WERI-Rb-1 (cell line): Measurements from ENCODE around the gene SYT14.

Experiments
- DNase-seq: peaks from one replicate; pipeline ENCODE4 v3.0.0-alpha.2; 2020
- H3K27ac ChIP-seq: fragments of 250-450 bp; sonication (Bioruptor Pico); 2 replicates; pipeline ENCODE4 v1.5.1; 2020; ENCODE audit warnings: mild to moderate bottlenecking, moderate library complexity
- H3K27me3 ChIP-seq: fragments of 250-450 bp; sonication (Bioruptor Pico); 2 replicates; pipeline ENCODE4 v1.5.1; 2021; ENCODE audit warnings: mild to moderate bottlenecking, low read depth, moderate library complexity; ENCODE audit not compliant: insufficient read depth, severe bottlenecking
- H3K36me3 ChIP-seq: fragments of 250-450 bp; sonication (Bioruptor Pico); 2 replicates; pipeline ENCODE4 v1.5.1; 2020; ENCODE audit warnings: mild to moderate bottlenecking, moderate library complexity
- H3K4me3 ChIP-seq: 2 replicates; pipeline ENCODE4 v1.5.1; 2011; ENCODE audit warnings: low read depth, mild to moderate bottlenecking, control low read depth, low read length
- H3K9me3 ChIP-seq: fragments of 250-450 bp; sonication (Bioruptor Pico); 2 replicates; pipeline ENCODE4 v1.5.1; 2021; ENCODE audit warnings: mild to moderate bottlenecking, moderate library complexity; ENCODE audit not compliant: severe bottlenecking
- TF ChIP-seq, protein P1 (sequence below): IDR thresholded peaks from 2 replicates; pipeline ENCODE4 v1.5.1; 2011; ENCODE audit warnings: low read depth, mild to moderate bottlenecking, control low read depth, inconsistent platforms, low read length

The SYT14 gene

DNA sequence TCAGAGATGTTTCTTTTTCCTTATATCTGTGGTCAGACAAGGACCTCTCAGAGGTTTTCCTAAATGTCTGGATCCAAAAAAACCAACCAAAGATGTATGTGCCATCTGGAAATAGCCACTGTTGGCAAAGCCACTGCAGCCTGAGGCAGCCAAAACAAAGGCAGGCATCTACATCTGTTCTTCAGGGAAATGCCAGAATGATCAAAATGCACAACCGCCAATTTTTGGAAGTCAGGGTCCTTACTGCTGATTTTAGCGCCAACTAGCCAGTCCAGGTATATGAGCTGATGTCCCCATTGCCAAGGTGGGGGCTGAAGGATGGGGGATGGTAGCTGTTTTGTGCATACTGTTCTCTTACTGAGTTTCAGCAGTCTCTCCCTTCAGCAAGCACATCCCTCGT lies 45.9 kb downstream of the SYT14 start:
- Histone ChIP-seq H3K27me3 (no peaks in the 10 kb centered on the region), H3K27ac (no peak overlapping the region), H3K36me3 (no peaks in the 10 kb centered on the region), H3K4me3 (no peak overlapping the region), H3K9me3 (no peaks in the 10 kb centered on the region)
- TF ChIP-seq, protein P1, sequence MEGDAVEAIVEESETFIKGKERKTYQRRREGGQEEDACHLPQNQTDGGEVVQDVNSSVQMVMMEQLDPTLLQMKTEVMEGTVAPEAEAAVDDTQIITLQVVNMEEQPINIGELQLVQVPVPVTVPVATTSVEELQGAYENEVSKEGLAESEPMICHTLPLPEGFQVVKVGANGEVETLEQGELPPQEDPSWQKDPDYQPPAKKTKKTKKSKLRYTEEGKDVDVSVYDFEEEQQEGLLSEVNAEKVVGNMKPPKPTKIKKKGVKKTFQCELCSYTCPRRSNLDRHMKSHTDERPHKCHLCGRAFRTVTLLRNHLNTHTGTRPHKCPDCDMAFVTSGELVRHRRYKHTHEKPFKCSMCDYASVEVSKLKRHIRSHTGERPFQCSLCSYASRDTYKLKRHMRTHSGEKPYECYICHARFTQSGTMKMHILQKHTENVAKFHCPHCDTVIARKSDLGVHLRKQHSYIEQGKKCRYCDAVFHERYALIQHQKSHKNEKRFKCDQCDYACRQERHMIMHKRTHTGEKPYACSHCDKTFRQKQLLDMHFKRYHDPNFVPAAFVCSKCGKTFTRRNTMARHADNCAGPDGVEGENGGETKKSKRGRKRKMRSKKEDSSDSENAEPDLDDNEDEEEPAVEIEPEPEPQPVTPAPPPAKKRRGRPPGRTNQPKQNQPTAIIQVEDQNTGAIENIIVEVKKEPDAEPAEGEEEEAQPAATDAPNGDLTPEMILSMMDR: no peak
- no peak for DNase-seq

DNA sequence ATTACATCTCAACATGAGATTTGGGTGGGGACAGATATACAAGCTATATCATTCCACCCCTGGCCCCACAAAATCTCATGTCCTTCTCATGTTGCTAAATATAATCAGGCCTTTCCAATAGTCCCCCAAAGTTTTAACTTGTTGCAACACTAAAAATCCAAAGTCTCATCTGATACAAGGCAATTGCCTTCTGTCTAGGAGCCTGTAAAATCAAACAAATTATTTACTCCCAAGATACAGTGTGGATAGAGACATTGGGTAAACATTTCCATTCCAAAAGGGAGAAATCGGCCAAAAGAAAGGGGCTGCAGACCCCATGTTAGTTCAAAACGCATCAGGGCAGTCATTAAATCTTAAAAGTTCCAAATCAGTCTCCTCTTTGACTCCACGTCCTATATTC lies 47.0 kb downstream of the SYT14 start:
- no peak for DNase-seq
- H3K27me3 ChIP-seq: no peaks in the 10 kb centered on the region
- no peak overlapping the region for H3K4me3 ChIP-seq
- no peak overlapping the region for H3K27ac ChIP-seq
- no peaks in the 10 kb centered on the region for H3K9me3 ChIP-seq
- TF ChIP-seq, protein P1: no peak
- H3K36me3 ChIP-seq: no peaks in the 10 kb centered on the region

DNA sequence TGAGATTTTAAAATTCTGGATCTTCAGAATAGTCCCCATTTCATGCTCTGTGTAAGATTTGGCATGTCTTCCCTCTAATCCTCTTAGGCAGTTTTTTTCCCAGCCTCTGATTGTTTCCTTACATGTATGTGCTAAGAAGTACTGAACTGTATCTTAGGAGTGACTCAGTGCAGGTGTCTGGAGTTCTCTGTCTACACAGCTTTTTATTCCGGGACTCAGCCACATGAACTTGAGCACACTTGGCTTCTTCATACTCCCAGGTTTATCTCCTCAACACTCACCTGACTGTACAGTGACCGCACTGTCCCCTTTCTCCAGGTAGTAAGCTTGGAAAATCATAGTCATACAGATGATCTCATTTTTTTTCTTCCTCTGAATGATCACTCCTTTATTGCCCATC lies 50.7 kb downstream of the SYT14 start:
- no peak overlapping the region for H3K27ac ChIP-seq
- no peaks in the 10 kb centered on the region for H3K9me3 ChIP-seq
- no peak overlapping the region for H3K4me3 ChIP-seq
- no peak for DNase-seq
- TF ChIP-seq, protein P1: no peak
- H3K27me3 ChIP-seq: no peaks in the 10 kb centered on the region
- no peaks in the 10 kb centered on the region for H3K36me3 ChIP-seq

DNA sequence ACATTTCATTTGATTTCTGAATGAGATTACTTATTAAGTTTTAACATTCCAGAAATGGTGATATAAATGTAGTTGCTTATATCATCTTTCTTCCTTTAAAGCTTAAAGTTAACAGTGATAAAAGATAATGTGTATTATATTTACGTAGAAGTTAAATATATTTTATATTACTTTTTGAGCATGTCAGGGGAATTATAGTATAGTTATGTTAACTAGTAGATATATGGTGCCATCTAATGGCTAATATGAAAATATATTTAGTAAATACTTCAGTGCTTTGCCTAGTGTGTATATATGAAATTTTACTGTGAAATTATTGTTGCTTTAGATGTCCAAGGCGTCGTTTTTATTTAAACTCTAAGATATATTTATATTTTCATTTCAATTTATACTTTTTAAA lies 51.5 kb downstream of the SYT14 start:
- DNase-seq: no peak
- TF ChIP-seq, protein P1: no peak

DNA sequence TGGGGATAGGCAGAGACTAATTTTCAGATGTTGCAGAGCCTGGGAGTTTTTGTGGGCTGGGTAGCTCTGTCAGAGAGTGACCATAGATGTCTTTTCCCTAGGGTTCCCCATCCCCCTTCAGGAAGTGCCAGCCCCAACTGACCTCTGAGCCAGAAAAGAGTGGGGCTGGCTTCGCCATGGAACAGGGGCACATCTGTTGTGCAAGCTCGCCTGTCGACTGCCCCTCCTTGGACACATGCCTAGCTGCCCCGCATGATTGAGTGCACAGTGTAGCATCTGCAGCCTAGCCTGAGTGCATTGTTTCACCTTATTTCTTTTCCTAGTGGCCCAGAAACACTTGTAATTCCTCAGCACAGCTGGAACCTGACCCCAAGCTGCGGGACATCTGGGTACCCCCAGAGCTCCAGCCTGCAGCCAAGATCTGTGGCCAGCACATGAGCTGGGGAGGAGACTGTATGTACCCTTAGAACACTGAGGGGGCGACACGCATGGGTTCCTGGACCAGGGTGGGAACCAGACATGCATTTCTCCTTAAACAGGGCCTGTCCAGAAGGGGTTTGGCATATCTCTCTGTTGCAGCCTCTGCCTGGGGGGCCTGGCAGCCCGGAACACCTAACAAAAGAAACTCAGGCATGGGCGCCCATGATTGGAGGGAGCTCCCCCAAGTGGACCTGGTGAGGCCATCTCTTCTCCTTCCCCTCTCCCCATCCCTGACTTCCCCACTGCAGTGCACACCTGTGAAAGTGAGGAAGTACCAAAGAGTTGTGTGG lies 55.2 kb downstream of the SYT14 start:
- H3K4me3 ChIP-seq: no peak overlapping the region
- no peak overlapping the region for H3K27ac ChIP-seq
- no peaks in the 10 kb centered on the region for H3K36me3 ChIP-seq
- TF ChIP-seq, protein P1: no peak
- DNase-seq: no peak
- no peaks in the 10 kb centered on the region for H3K27me3 ChIP-seq
- no peaks in the 10 kb centered on the region for H3K9me3 ChIP-seq

More for the DNA sequence above, 51.5 kb downstream of the SYT14 start:
- H3K36me3 ChIP-seq: no peaks in the 10 kb centered on the region
- H3K27me3 ChIP-seq: no peaks in the 10 kb centered on the region
- no peaks in the 10 kb centered on the region for H3K9me3 ChIP-seq
- H3K27ac ChIP-seq: no peak overlapping the region
- no peak overlapping the region for H3K4me3 ChIP-seq

DNA sequence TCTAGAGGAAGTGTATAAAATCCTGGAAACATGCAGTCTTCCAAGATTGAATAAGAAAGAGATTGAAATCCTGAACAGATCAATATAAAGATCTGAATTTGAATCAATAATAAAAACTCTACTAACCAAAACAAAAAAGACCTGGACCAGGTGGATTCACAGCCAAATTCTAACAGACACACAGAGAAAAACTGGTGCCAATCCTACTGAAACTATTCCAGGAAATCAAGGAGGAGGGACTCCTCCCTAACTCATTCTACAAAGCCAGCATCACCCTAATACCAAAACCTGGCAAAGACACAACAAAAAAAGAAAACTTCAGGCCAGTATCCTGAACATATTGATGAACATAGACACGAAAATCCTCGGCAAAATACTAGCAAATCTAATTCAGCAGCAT lies 58.3 kb downstream of the SYT14 start:
- no peak for DNase-seq
- Histone ChIP-seq H3K27me3 (no peaks in the 10 kb centered on the region), H3K27ac (no peak overlapping the region), H3K36me3 (no peaks in the 10 kb centered on the region), H3K4me3 (no peak overlapping the region), H3K9me3 (no peaks in the 10 kb centered on the region)
- TF ChIP-seq, protein P1: no peak
